ENCODE data around the gene PCIF1.
A peak's percentile ranks its signal among the peaks of the same experiment; 100 is the strongest.

PCIF1 gene

DNA sequence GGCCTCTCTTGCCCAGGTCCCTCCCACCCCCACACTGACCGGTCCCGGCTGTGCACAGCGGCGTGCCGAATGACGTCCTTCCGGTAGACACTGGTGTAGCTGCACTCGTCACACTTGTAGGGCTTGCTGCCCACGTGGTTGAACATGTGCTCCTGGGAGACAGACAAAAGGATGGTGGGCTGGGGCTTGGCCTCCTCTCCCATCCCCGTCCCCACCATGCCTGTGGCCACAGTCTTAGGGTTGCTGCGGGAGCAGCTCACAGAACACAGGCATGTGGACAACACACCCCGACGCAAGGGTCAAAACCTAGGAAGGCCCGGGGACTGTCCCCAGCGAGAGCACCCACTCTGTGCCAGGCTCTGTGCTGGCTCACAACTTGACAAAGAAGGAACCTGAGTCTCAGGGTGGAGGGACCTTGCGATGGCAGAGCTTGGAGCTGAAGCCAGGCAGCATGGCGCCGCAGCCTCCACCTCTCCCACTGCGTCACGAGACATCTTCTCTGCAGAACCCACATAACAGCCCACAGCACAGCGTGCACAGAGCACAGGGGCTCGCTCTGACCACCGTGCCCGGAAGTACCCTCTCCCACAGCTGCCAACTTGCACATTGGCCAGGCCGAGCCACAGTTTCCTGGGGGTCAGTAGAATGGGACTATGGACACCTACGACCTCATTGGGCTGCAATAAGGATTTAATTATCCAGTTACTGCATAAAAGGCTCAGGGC is 27.7 kb downstream of the PCIF1 start:
- peaks cover 79% of the 10 kb centered on the region for H3K36me3 ChIP-seq (replicated peaks)
- TF ChIP-seq, protein P1, sequence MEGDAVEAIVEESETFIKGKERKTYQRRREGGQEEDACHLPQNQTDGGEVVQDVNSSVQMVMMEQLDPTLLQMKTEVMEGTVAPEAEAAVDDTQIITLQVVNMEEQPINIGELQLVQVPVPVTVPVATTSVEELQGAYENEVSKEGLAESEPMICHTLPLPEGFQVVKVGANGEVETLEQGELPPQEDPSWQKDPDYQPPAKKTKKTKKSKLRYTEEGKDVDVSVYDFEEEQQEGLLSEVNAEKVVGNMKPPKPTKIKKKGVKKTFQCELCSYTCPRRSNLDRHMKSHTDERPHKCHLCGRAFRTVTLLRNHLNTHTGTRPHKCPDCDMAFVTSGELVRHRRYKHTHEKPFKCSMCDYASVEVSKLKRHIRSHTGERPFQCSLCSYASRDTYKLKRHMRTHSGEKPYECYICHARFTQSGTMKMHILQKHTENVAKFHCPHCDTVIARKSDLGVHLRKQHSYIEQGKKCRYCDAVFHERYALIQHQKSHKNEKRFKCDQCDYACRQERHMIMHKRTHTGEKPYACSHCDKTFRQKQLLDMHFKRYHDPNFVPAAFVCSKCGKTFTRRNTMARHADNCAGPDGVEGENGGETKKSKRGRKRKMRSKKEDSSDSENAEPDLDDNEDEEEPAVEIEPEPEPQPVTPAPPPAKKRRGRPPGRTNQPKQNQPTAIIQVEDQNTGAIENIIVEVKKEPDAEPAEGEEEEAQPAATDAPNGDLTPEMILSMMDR (IDR thresholded peaks at IDR 0.05; ENCODE audit: low read depth, low read length, missing control alignments): no peak
- no peaks in the 10 kb centered on the region for H3K27me3 ChIP-seq (replicated peaks)
- DNase-seq: no peak
- H3K4me3 ChIP-seq (ENCODE audit: low read depth, low read length): no peak overlapping the region
- H3K27ac ChIP-seq: no peak overlapping the region
- in situ Hi-C loops (cut with HindIII; ENCODE audit: low pct_ligation_motif_present, low sequenced_read_pairs): no loop called here

DNA sequence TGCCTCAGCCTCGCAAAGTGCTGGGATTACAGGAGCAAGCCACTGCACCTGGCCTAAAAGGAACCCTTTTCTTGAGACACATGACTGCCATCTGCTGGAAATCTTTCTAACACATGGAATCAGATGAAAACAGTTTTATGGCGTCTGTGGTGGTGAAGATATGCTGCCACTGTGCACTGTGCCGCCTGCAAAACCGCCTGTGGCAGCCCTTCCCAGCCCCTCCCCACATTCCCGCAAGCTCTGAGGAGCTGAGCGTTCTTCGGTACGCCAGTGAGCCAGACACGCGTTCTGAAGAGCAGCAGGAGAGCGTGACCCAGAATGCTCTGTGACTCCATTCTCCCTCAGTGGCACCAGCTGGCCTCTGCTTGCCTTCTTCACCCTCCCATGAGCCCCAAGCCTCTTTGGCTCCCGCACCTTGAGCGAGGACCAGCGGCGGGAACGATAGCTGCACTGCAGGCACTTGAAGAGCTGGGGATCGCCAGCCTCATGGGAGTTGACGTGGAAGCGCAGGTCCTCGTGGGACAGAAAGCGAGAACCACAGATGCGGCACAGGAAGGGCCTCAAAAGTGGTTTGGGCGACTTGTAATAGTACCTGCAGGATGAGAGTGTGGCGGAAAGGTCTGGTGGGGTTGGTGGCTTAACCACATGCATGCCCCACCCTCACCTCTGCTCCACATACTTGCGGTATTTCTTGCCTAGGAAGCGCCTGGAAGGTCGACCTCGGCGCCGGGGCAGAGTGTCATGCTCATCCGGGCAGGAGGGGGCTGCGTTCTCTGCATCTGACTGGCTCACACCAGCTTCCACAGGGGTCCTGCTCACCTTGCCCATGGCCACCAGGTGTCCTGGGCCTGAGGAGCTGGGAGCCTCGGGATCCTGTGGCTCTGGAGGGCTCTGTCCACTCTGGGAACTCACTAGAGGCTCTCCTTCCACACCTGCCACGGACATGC is 28.8 kb downstream of the PCIF1 start:
- H3K27ac ChIP-seq: no peak overlapping the region
- TF ChIP-seq, protein P1 (IDR thresholded peaks at IDR 0.05; ENCODE audit: low read depth, low read length, missing control alignments): peak; percentile 49
- H3K27me3 ChIP-seq (replicated peaks): no peaks in the 10 kb centered on the region
- H3K4me3 ChIP-seq (ENCODE audit: low read depth, low read length): no peak overlapping the region
- in situ Hi-C loops (cut with HindIII; ENCODE audit: low pct_ligation_motif_present, low sequenced_read_pairs): no loop called here
- peak; percentile 12 for DNase-seq
- H3K36me3 ChIP-seq (replicated peaks): peaks cover 79% of the 10 kb centered on the region

DNA sequence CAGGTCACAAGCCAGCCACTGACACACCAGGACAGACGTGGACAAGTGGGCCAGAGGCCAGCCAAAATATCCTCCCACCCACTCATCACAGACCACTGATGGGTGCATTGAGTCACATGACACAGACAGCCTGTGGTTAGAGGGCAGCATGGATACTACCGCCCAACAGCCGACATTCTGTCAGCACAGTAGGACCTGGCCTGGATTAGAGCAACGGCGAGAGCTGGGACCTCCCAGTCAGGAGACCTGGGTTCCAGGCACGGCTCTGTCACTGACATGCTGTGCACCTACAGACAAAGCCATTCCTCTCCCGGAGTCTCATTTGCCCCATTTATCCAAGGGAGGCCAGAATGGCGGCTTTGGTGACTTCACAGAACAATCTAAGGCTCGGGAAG is 29.5 kb downstream of the PCIF1 start:
- DNase-seq: no peak
- Histone ChIP-seq H3K36me3 (replicated peaks) (peaks cover 79% of the 10 kb centered on the region), H3K4me3 (ENCODE audit: low read depth, low read length) (no peak overlapping the region), H3K27ac (no peak overlapping the region), H3K27me3 (replicated peaks) (no peaks in the 10 kb centered on the region)
- TF ChIP-seq, protein P1 (IDR thresholded peaks at IDR 0.05; ENCODE audit: low read depth, low read length, missing control alignments): no peak
- in situ Hi-C loops (cut with HindIII; ENCODE audit: low pct_ligation_motif_present, low sequenced_read_pairs): no loop called here

DNA sequence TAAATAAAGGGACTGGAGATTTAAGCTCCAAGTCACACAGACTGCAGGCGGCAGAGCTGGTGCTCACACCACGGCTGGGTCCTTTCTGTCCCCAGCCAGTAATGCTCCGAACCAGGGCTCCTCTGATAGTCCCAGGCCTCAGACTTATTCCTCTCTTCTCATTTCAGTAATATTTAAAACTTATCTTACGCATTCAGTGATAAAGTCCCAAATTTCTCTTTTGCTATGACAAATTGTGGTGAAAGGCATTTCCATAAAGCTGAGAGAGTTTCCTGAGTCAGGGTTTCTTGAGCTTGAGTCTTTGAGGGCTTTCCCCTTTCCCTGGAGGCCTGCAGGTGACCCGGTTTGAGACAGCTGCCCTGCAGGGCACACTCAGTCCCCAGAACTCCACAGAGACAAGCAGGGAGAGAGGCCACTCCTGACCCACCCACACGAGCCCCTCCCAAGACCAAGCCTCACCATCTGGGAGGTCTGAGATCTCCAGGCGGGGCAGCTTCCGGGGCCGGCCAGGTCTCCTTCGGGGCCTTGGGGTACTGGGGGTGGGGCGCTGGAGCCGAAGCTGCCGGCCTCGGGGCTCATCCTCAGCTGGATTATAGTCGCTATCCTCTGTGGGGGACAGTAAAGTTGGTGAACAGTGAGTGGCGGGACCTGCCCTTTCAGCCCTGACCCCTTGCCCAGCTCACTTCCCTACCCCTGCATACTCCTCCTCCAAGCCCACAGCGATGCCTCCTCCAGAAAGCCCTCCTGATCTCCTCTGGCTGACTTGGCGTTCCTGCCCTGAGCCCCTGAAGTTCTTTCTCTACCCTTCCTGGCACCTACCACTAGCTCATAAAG is 30.9 kb downstream of the PCIF1 start:
- H3K27me3 ChIP-seq (replicated peaks): no peaks in the 10 kb centered on the region
- peaks cover 65% of the 10 kb centered on the region for H3K36me3 ChIP-seq (replicated peaks)
- in situ Hi-C loops (cut with HindIII; ENCODE audit: low pct_ligation_motif_present, low sequenced_read_pairs): no loop called here
- no peak for DNase-seq
- H3K27ac ChIP-seq: no peak overlapping the region
- H3K4me3 ChIP-seq (ENCODE audit: low read depth, low read length): no peak overlapping the region
- TF ChIP-seq, protein P1 (IDR thresholded peaks at IDR 0.05; ENCODE audit: low read depth, low read length, missing control alignments): no peak

DNA sequence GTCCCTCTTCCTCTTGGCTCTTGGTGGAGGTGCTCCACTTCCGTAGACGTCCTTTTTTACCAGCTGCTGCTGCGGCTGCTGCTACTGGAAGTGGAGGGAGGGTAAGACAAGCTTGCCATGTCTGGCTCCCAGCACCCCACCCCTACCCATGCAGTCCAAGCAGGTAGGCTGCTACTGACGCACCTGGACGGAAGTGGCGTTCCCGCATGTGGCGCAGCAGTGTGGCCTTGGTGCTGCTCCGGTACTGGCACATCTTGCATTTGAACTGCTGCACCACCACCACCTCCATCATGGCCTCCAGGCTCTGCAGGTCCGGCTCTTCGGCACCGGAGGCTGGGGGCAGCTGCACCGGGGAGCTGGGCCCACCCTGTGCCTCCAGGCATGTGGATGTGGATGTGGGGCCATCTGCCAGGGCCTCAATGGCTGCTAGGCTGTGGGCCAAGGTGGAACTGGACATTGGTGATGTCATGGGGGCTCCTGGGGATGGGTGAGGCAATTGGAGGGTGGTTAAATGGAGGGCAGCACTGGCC is 33.1 kb downstream of the PCIF1 start:
- H3K36me3 ChIP-seq (replicated peaks): peaks cover 45% of the 10 kb centered on the region
- H3K4me3 ChIP-seq (ENCODE audit: low read depth, low read length): no peak overlapping the region
- H3K27ac ChIP-seq: no peak overlapping the region

More for the DNA sequence above, 33.1 kb downstream of the PCIF1 start:
- in situ Hi-C loops (cut with HindIII; ENCODE audit: low pct_ligation_motif_present, low sequenced_read_pairs): no loop called here
- no peaks in the 10 kb centered on the region for H3K27me3 ChIP-seq (replicated peaks)
- TF ChIP-seq, protein P1 (IDR thresholded peaks at IDR 0.05; ENCODE audit: low read depth, low read length, missing control alignments): no peak
- DNase-seq: no peak
